Esophagus mucosa (tissue), 1 donor: ENCODE measurements around the gene SGTA. TPM values are rescaled to one million over a fixed set of nuclear protein-coding genes. Genes with fewer than 3 reads are reported as not detected.
"Not testable (repeated sequence)": the region's sequence is repeated elsewhere in the genome, so short reads cannot be mapped to it uniquely, and the experiment has no call there.

Source experiments
- ATAC-seq: fragments of 200-7000 bp; cut with Tn5 transposase; one replicate; pipeline ENCODE4 v1.9.1; 2020
- total RNA-seq: library from RNA; stranded (reverse); gene quantifications from one replicate; pipeline ENCODE4 v1.2.4, GENCODE V29; 2023
- donor health status: DM: yes; HTN: yes; CAD: no.

SGTA gene
- total RNA-seq, 1 donor from 2014 or later = 32.4 TPM

DNA sequence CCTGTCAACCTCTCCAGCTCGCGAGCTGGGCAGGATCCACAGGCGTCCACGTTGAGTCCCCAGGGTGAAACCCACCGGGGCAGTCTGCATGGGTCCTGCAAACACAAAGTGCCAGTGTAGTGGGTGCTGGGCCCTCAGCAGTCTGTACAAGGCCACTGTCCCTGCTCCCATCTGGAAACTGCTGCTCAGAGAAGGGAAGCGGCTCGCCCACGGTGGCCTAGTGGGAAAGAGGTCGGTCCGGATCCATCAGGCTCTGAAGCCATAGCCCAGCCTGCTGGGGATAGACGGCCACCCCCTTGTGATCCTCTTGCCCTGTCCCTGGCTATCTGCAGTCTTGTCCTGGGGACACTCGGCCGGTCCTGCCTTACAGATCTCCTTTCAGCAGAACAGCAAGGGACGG is 59.3 kb downstream of the SGTA start:
- ATAC-seq = no peak

DNA sequence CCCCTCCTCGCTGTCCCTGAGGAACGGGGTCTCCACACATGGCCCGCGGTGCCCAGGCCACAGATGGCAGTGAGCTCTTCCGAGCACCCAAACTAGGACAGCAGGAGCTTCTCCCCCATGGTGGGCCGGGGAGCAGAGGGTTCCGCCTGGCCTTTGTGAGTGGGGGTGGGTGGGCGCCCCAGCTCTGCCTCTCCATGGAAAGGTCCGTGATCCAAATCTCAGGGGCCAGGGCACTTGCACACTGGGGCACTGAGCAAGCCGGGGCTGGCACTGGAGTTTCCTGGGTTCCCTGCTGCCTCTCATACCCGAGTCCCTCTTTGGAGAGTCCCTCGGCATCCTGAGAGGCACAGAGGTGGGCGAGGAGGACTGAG is 59.7 kb downstream of the SGTA start:
- no peak for ATAC-seq

DNA sequence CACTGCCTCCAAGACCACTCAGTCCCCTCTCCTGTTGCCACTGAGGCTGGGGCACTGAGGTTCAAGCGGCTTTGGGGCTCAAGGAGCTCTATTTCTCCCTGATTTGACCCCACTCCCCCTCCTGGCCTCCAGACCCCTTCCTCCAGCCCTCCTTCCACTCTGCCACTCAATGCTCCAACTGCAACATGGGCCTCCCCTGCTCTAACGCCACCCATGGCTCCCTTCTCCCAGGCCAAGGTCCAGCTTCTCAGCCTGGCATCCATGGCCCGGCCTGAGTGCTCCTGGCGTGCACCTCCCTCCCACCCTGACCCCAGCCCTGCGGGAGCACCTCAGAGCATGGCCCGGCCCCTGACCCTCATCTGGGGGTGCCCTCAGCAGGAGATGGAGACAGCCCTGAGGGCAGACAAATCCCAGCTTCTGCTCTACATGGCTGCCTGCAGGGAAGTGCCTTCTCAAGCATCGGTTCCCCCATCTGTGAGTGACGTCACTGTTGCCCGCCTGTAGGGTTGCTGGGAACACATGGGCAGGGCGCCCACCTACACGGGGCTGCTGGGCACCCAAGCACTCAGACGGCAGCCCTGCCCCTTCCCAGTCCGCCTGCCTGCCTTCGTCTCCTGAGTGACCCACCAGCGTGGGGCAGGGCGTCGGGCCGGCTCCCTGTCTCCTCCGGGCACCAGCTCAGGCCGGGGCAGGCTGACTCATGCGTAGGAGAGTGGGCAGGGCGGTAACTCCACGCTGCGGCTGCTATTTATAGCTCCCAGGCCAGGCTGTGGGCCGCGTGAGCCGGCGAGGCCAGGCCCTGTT is 60.3 kb downstream of the SGTA start:
- ATAC-seq = peak; percentile 71

DNA sequence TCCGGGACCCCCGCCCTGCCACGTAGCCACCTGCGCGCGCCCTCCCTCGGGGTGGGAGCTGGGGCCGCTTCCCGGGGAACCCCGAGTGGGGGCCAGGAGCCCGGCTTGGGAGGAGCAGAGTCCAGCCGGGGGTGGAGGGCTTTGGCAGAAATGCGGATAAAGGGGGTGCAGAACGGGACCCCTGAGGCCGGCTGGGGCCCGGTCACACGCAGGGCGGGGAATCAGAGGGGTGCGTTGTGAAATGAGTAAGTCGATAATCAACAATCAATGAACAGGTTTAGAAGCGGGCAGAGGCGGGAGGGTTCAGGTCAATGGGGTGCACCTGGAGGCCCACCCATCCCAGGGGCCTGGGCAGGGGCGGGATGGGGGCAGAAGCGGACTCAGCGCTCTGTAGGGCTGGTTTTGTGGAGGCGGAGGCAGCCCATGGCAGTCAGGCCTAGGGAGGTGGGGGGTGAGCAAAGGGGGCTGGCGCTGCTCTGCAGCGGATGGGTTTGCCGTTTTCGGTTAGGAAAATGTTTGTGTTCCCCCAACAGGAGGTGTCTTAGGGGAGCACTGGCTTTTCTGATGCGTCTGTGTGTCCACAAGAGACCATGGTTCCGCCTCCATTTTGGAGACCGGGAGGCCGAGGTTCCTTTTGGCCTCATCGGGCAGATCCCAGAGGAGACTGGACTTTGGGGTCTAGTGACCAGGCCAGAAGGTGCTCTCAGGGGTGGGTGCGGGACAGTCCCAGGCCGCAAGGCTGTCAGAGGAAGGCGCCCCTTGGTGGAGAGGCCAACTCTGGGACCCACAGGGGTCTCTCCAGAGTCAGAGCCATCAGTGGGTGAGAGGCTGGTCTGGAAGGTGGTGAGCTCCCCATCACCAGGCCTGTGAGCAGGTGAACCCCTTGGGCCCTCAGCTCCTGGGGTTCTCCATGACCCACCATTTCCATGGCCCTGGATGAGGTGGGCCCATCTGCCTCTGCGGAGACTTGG is 61.2 kb downstream of the SGTA start:
- no peak for ATAC-seq

DNA sequence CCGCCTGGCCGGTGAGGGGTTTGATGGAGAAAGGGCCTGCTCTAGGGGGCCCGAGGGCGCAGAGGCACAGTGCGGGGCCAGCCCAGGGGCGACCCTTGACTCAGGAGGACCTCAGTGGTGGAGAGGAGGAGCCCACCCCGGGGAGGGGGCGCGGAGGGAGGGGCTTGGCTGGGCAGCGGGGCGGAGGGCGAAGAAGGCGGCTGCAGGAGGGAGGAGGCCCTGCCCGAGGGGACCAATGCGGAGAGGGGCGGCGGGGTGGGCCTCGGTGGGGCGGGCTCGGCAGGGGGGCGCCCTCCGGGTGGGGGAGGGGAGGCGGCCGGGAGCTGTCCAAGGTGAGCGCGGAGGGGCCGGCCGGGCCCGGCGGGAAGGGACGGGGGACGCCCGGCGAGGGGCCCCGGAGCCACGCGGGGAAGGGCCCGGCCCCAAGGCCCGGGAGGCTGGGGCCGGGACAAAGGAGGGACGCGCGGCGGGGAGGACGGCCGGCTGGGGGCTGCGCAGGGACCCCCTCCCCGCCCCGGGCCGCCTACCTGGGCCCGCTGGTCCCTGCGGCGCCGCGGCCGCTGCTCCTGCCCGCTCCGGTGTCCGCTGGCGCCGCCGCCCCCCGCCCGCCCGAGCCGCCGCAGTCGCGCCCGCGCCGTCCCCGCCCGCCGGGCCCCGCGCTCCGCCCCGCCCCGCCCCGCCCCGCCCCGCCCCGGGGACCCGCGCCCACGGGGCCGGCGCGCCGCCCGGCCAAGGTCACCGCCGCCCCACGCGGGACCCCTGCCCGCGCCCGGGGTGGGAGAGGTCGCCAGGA is 62.1 kb downstream of the SGTA start, which contains the start of gene DIRAS1:
Gene DIRAS1, minus strand, starts transcription at position 596 of the 793 bp plus-strand sequence. CDS start 3,566 bp downstream, outside the sequence.
- peak; percentile 11 for ATAC-seq

DNA sequence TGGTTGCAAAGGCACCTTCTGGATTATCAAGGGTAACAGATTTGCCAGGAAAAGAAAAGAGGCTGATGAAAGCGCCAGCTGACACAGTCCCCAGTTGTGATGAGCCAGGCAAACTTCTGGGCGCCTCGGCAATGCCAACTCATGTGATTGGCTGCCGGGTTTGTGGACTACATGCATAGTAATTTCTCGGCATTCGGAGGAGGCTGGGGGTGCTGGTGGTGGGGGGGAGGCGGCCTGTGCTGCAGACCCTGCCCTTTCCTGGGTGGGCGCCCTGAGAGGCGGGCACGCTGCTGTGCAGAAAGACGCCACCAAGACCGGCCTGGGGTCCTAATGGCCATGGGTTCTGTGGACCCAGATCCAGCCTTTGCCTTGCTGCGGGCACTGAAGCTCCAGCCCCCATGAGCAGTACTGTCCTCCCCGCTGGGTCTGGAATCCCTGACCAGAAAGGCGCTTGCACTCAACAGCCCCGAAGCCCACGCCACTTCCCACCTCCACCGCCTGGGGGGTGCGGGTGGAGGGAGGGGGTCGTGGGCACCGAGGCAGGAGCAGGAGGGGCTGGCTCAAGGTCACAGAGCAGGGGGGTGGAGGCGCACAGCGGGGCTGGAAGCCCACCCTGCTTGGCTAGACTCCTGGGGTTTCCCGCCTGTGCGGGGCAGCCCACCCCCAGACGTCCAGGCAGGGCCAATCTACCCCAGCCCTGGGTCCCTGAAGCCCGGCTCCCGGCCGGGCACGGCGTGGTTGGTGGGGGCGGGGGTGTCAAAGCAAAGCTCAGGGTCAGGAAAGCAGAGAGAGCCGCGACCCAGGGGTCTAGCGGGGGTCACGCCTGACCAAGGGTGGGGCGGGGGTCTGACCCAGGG is 62.9 kb downstream of the SGTA start:
- ATAC-seq = no peak

DNA sequence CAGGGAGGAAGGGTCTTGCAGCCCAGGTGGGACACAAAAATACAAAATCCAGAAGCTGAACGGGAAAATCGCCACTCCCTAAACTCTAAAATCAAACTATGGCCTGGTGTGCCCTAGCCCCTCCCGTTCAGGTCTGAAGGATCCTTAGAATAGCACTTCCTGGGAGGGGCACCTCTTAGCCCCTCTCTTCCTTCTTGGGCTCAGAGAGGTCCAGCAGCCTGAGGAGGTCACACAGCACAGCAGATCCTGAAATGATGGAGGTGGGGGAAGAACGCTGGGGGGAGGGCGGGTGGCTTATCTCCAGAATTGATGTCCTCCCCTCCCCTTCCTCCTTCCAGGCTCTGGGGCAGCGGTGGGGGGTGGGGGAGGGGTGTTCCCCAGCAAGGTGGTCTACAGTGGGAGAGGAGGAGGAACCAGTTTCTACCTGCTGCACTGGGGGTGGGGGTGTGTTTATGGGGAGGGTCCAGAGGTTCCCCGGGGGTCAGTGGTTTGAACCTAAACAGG is 63.8 kb downstream of the SGTA start:
- no peak for ATAC-seq

DNA sequence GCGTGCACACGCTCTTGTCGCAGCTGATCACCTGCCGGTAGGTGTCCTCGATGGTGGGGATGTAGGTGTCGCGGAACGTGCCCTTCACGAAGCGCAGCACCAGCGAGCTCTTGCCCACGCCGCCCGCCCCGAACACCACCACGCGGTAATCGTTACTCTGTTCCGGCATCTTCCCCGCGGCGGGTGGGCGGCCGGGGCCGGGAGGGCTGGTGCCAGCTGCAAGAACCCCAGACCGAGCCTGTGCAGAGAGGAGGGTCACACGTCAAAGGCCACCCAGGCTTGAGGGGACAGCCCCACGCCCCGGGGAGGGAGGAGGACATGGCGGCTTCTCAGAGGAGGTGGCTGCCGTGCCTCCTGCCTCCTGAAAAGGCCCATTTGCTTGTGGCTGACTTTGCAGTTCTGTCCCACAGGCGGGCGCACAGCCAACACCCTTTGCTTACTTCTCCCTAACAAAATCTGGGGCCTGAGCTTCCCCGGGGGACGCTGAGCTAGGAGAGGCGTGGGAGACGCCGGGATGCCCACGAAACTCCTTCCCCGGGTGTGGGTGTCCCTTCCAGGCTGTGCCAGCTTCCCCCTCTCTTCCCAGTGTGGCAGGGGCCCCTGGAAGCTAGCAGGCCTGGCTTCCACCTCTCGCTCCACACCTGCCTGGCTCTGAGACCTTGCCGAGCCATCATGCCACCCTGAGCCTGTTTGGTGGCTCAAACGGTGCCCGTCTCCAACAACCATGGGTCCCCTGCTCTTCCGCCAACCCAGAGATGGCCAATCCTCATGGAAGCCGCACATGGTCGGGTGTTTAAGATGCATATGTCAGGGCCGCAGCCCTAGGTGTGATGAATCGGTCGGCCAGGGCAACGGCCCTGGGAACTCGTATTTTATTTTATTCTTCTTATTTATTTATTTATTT is 65.2 kb downstream of the SGTA start:
- ATAC-seq = no peak

DNA sequence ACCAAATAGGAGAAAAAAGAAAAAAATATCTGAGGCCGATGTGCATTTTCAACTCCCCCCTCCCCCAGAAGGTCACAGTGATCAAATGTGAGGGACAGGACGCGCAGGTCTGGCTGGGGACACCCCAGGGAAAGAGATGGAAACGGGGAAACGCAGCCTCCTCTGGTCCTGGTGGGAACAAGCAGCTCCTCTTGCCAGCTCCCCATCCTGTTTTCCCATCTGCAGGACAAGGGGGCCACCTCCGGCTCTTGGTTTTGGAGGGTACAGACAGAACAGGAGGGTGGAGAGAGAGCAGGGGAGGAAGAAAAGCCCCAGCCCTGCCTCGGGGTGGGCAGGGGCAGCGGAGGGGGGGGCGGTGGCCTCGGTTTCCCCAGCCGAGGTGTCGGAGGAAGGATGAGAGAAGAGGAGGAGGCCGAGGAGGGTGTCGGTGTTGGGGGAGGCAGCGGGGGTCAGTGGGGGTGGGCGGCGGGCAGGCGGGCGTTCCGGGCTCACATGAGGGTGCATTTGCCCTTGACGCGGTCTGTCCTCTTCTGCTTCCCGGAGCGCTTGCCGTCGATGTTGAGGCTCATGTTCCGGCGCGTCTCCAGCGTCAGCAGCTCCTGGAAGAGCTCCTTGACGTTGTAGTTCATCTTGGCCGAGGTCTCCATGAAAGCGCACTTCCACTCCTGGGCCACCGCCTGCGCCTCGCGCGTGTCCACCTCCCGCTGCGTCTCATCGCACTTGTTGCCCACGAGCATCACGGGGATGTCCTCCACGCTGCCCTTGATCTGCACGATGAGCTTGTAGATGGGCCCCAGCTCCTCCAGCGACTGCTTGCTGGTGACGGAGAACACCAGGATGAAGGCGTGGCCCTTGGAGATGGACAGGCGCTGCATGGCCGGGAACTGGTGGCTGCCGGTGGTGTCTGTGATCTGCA is 66.1 kb downstream of the SGTA start:
- ATAC-seq = no peak

DNA sequence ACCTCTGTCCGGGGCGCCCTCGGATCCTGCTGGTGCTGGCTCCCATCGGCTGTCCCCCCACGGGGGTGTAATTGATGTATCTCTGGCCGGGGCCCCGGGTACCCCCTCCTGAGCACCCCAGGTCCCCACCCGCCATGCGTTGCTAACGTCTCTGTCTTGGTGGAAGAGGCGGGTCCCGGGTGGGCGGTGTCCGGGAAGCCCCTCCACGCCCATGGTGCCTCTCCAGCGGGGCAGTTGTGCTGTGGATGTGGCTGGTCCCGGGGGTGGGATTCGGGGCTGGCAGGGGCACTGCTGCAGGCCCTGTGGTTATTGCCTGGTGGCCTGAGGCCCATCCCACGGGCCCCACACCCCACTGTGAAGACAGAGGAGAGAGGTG is 66.8 kb downstream of the SGTA start:
- no peak for ATAC-seq

DNA sequence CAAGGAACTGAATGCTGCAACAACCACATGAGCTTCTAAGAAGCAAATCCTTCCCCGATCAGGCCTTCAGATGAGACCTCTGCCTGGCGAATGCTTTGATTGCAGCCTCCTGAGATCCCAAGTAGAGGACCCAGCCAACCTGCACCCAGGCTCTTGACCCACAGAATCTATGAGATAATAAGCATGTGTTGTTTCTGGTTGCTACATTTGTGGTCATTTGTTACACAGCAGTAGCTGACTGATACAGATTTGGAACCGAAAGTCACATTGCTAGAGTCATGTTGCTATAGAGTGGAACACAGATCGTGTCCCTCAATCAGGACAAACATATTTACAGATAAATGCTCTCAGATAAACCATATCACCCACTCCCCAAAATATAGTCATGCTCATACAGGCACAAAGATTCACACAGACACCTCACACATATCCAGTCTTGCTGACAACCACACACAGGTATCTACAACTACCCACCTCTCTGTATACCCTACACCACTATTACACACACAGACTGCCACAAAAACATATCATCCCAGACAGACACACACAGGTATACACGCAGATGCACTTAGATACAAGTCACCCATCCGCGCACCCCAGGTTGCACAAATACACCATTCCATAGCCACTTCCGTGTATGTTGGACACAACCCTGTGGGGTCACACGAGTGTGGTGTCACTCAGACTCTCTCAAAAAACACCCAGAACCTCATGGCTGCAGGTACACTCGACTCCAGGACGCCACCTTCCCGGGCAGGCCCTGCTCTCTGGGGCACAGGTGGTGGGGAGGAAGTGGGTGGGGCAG is 67.4 kb downstream of the SGTA start:
- ATAC-seq = no peak

DNA sequence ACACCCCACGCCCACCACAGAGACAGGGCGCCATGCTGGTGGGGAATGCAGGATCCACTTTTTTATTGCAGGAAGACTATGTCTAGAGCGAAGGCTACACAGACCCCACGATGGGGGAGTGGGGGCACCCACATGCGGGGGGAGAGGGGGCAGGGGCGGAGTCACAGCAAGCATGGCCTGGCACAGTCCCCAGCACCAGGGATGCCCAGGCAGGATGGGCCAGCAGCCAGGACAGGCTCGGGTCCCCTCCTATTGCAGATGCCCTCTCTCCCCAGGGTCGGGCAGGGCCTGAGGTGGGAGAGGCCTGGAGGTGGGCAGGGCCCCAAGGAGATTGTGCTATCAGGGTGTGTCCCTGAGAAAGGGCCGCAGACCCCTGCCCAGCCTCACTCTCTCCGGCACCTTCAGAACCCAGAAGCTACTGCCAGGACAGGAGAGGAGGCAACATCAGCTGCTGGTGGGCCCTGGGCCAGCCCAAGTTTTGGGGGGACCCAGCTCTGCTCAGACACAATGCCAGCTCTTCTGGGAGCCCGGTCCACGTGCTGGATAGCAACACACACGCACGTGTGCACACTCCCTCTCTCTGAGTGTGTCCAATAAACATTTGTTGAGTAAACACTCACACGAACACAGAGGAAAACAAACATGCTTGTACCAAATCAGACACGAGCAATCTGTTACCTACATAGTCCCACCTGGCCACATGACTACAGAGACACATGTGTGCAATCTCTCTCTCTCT is 68.4 kb downstream of the SGTA start:
- no peak for ATAC-seq

DNA sequence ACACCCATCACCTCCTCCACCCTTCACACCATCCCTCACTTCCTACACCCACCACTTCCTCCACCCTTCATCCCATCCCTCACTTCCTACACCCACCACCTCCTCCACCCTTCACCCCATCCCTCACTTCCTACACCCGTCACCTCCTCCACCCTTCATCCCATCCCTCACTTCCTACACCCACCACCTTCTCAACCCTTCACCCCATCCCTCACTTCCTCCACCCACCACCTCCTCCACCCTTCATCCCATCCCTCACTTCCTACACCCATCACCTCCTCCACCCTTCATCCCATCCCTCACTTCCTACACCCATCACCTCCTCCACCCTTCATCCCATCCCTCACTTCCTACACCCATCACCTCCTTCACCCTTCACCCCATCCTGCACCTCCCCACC is 69.0 kb downstream of the SGTA start:
- ATAC-seq = not testable (repeated sequence)

DNA sequence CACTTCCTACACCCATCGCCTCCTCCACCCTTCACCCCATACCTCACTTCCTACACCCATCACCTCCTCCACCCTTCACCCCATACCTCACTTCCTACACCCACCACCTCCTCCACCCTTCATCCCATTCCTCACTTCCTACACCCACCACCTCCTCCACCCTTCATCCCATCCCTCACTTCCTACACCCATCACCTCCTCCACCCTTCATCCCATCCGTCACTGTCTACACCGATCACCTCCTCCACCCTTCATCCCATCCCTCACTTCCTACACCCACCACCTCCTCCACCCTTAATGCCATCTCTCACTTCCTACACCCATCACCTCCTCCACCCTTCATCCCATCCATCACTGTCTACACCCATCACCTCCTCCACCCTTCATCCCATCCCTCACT is 69.9 kb downstream of the SGTA start:
- not testable (repeated sequence) for ATAC-seq

DNA sequence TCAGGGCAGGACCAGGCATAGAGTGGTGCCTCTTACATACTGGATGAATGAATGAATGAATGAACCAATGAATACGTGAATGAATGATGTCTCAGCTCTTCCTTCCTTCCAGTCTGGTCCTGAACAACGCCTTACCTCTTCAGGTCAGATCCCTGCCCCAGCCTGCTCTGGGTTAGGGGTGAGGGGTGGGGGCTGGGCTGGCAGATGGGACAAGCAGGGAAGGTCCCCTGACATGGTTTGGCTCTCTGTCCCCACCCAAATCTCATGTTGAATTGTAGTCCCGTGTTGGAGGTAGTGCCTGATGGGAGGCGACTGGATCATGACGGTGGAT is 71.2 kb downstream of the SGTA start:
- no peak for ATAC-seq

DNA sequence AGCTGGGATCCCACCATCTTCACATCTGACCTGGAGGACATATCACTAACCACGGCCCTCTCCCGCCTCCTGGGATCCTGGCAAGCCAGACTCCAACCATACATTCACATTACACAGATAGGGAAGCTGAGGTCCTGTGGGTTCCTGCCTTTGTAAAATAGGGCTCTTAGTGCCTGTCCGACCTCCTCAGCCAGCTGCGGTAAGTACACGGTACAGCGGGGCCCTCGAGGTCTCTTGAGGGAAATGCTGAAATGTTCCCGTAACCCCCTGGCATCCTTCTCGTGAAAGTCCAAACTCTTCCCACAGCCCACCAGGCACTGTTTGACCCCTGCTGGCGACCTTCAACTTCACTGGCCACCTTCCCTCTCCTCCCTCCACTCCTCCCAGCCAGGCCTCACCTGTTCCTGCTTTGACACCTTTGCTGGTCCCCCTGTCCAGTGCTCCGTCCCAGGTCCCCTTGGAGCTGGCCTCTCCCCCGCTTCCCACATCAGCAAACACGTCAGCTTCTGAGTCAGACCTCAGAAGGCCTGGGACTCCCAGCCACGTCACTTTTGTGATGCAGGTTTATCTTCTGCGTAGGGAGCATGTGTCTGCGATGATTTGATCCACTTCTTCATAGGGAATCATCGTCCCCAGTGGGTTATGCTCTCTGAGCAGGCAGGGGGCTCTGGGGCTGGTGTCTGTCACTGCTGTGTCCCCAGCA is 71.8 kb downstream of the SGTA start:
- ATAC-seq = peak; percentile 56

DNA sequence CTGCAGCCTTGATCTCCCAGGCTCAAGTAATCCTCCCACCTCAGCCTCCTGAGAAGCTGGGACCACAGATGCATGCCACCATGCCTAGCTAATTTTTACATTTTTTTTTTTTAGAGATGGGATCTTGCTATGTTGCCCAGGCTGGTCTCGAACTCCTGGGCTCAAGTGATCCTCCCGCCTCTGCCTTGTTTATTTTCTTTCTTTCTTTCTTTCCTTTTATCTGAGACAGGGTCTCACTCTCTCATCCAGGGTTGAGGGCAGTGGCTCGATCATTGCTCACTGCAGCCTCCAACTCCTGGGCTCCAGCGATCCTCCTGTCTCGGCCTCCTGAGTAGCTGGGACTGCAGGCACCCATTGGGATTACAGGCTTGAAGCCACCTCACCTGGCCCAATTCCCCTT is 76.8 kb downstream of the SGTA start:
- no peak for ATAC-seq
